Epithelial cell of esophagus (primary cell): ENCODE measurements around the gene ZNF609.

ENCODE experiments used
- DNase-seq: peaks from one replicate; pipeline ENCODE4 v3.0.0; 2010; ENCODE audit warnings: low read depth
- H3K4me3 ChIP-seq: 2 replicates; pipeline ENCODE4 v1.5.1; 2011; ENCODE audit warnings: mild to moderate bottlenecking, low read length, control low read depth
- CTCF ChIP-seq: IDR thresholded peaks from 2 replicates; pipeline ENCODE4 v1.5.1; 2011; ENCODE audit warnings: low read depth, mild to moderate bottlenecking, low read length, control low read depth, inconsistent platforms; ENCODE audit not compliant: insufficient read depth; ENCODE audit errors: missing control alignments

Gene ZNF609

GRCh38 chr15:64455961-64456371 is 4.4 kb upstream of the ZNF609 start:
- DNase-seq, result no peak
- H3K4me3 ChIP-seq, result no peak overlapping the region
- TF ChIP-seq CTCF, result no peak

- TF ChIP-seq CTCF, result no peak
- DNase-seq, result no peak
- no peak overlapping the region for H3K4me3 ChIP-seq
These were observed 3.7 kb upstream of the ZNF609 start for GRCh38 chr15:64456634-64457108.

- no peak for DNase-seq
These were observed 1.2 kb upstream of the ZNF609 start for GRCh38 chr15:64459066-64459781.

GRCh38 chr15:64460724-64461720 is 644 bp downstream of the ZNF609 start:
- peak; percentile 20 for TF ChIP-seq CTCF
- peak overlapping the region; percentile 66 for H3K4me3 ChIP-seq
- DNase-seq, result peak; percentile 87

More at GRCh38 chr15:64459066-64459781, 1.2 kb upstream of the ZNF609 start:
- no peak for TF ChIP-seq CTCF
- H3K4me3 ChIP-seq, result no peak overlapping the region

GRCh38 chr15:64461721-64462162 is 1.4 kb downstream of the ZNF609 start:
- peak overlapping the region; percentile 66 for H3K4me3 ChIP-seq
- no peak for TF ChIP-seq CTCF
- DNase-seq, result peak; percentile 39

GRCh38 chr15:64462492-64462891 is 2.1 kb downstream of the ZNF609 start:
- TF ChIP-seq CTCF, result no peak
- no peak overlapping the region for H3K4me3 ChIP-seq
- no peak for DNase-seq
